ENCODE measurements around the gene ABLIM1. TPM values are rescaled to one million over a fixed set of nuclear protein-coding genes. Genes with fewer than 3 reads are reported as not detected.

The ABLIM1 gene
- total and polyA plus RNA-seq, 2 donors (not counting 1 experiment from before 2014, with no cell fraction given) = 5.3 to 13.6 TPM

GRCh38 chr10:114458955-114459354 is 199.1 kb downstream of the ABLIM1 start:
- H2AFZ ChIP-seq (ENCODE audit: low read length) = no peak overlapping the region
- H3K27me3 ChIP-seq (ENCODE audit: control insufficient read depth, insufficient read depth, low read length) = no peaks in the 10 kb centered on the region
- no peaks in the 10 kb centered on the region for H3K79me2 ChIP-seq (ENCODE audit: control insufficient read depth, insufficient read depth, low read length)
- peak in 1 of 2 donors; percentile 42 for DNase-seq (ENCODE audit: low read depth in 2 of 2)
- no peaks in the 10 kb centered on the region for H3K4me1 ChIP-seq (ENCODE audit: control insufficient read depth, extremely low read depth, insufficient read depth, low read length)
- TF ChIP-seq CTCF (conservative IDR thresholded peaks at IDR 0.05 in 1 of 2, IDR thresholded peaks at IDR 0.05 in 1 of 2; ENCODE audit: low read depth in 1 of 2, low read length in 2 of 2) (peak; percentile 31 to 45), EZH2 (IDR thresholded peaks at IDR 0.05; ENCODE audit: low read length, missing control alignments) (no peak)
- H3K9me3 ChIP-seq (ENCODE audit: control insufficient read depth, insufficient read depth, low read depth, low read length) = no peaks in the 10 kb centered on the region
- no peak overlapping the region for H3K27ac ChIP-seq (ENCODE audit: insufficient read depth, low read length)
- H3K4me3 ChIP-seq (replicated peaks in 1 of 4; ENCODE audit: control extremely low read depth in 1 of 4, insufficient read depth in 1 of 4, low read depth in 3 of 4, low read length in 4 of 4) = no peak overlapping the region
- no peaks in the 10 kb centered on the region for H4K20me1 ChIP-seq (ENCODE audit: control insufficient read depth, extremely low read depth, insufficient read depth, low read length)
- no peaks in the 10 kb centered on the region for H3K36me3 ChIP-seq (ENCODE audit: control insufficient read depth, insufficient read depth, low read length)
- no peak overlapping the region for H3K9ac ChIP-seq (ENCODE audit: insufficient read depth, low read length)
- no peak overlapping the region for H3K4me2 ChIP-seq (ENCODE audit: extremely low read depth, insufficient read depth, low read length)

- no peaks in the 10 kb centered on the region for H3K9me3 ChIP-seq (ENCODE audit: control insufficient read depth, insufficient read depth, low read depth, low read length)
- no peaks in the 10 kb centered on the region for H4K20me1 ChIP-seq (ENCODE audit: control insufficient read depth, extremely low read depth, insufficient read depth, low read length)
- H2AFZ ChIP-seq (ENCODE audit: low read length) = no peak overlapping the region
- no peaks in the 10 kb centered on the region for H3K79me2 ChIP-seq (ENCODE audit: control insufficient read depth, insufficient read depth, low read length)
- H3K4me2 ChIP-seq (ENCODE audit: extremely low read depth, insufficient read depth, low read length) = no peak overlapping the region
- DNase-seq (ENCODE audit: low read depth in 2 of 2) = peak in 1 of 2 donors; percentile 17
- TF ChIP-seq EZH2 (IDR thresholded peaks at IDR 0.05; ENCODE audit: low read length, missing control alignments) (no peak), CTCF (conservative IDR thresholded peaks at IDR 0.05 in 1 of 2, IDR thresholded peaks at IDR 0.05 in 1 of 2; ENCODE audit: low read depth in 1 of 2, low read length in 2 of 2) (no peak)
- no peaks in the 10 kb centered on the region for H3K4me1 ChIP-seq (ENCODE audit: control insufficient read depth, extremely low read depth, insufficient read depth, low read length)
- no peak overlapping the region for H3K4me3 ChIP-seq (replicated peaks in 1 of 4; ENCODE audit: control extremely low read depth in 1 of 4, insufficient read depth in 1 of 4, low read depth in 3 of 4, low read length in 4 of 4)
- no peak overlapping the region for H3K27ac ChIP-seq (ENCODE audit: insufficient read depth, low read length)
- no peaks in the 10 kb centered on the region for H3K36me3 ChIP-seq (ENCODE audit: control insufficient read depth, insufficient read depth, low read length)
- H3K27me3 ChIP-seq (ENCODE audit: control insufficient read depth, insufficient read depth, low read length) = no peaks in the 10 kb centered on the region
- no peak overlapping the region for H3K9ac ChIP-seq (ENCODE audit: insufficient read depth, low read length)
Observed at GRCh38 chr10:114458216-114458920, 199.7 kb downstream of the ABLIM1 start.

- H3K4me2 ChIP-seq (ENCODE audit: extremely low read depth, insufficient read depth, low read length) = no peak overlapping the region
- H3K27ac ChIP-seq (ENCODE audit: insufficient read depth, low read length) = no peak overlapping the region
- no peak overlapping the region for H3K4me3 ChIP-seq (replicated peaks in 1 of 4; ENCODE audit: control extremely low read depth in 1 of 4, insufficient read depth in 1 of 4, low read depth in 3 of 4, low read length in 4 of 4)
- TF ChIP-seq EZH2 (IDR thresholded peaks at IDR 0.05; ENCODE audit: low read length, missing control alignments) = no peak
- no peak for TF ChIP-seq CTCF (conservative IDR thresholded peaks at IDR 0.05 in 1 of 2, IDR thresholded peaks at IDR 0.05 in 1 of 2; ENCODE audit: low read depth in 1 of 2, low read length in 2 of 2)
- no peak overlapping the region for H2AFZ ChIP-seq (ENCODE audit: low read length)
- no peaks in the 10 kb centered on the region for H3K36me3 ChIP-seq (ENCODE audit: control insufficient read depth, insufficient read depth, low read length)
- no peak for DNase-seq (ENCODE audit: low read depth in 2 of 2)
- H3K27me3 ChIP-seq (ENCODE audit: control insufficient read depth, insufficient read depth, low read length) = no peaks in the 10 kb centered on the region
- no peaks in the 10 kb centered on the region for H3K9me3 ChIP-seq (ENCODE audit: control insufficient read depth, insufficient read depth, low read depth, low read length)
- no peaks in the 10 kb centered on the region for H3K4me1 ChIP-seq (ENCODE audit: control insufficient read depth, extremely low read depth, insufficient read depth, low read length)
- no peak overlapping the region for H3K9ac ChIP-seq (ENCODE audit: insufficient read depth, low read length)
- H3K79me2 ChIP-seq (ENCODE audit: control insufficient read depth, insufficient read depth, low read length) = no peaks in the 10 kb centered on the region
- H4K20me1 ChIP-seq (ENCODE audit: control insufficient read depth, extremely low read depth, insufficient read depth, low read length) = no peaks in the 10 kb centered on the region
Observed at GRCh38 chr10:114453576-114453975, 204.5 kb downstream of the ABLIM1 start.

All from fibroblast of lung (primary cell).